OCI-LY1 (cell line): Measurements from ENCODE around the gene PBOV1.

Experiments used
- EZH2 ChIP-seq: fragments of 200-600 bp; sonication (generic), shearing (Covaris generic); IDR thresholded peaks from 2 replicates; pipeline ENCODE4 v1.8.0; 2017; ENCODE audit warnings: borderline replicate concordance, mixed run types, mild to moderate bottlenecking, antibody characterized with exemption, low read length, moderate library complexity, mixed read lengths
- TF ChIP-seq, protein P1 (sequence below): fragments of 200-600 bp; sonication (generic), shearing (Covaris generic); IDR thresholded peaks from 2 replicates; pipeline ENCODE4 v1.5.1; 2017; ENCODE audit warnings: mild to moderate bottlenecking, antibody characterized with exemption, low read length, moderate library complexity, mixed read lengths

DNA sequence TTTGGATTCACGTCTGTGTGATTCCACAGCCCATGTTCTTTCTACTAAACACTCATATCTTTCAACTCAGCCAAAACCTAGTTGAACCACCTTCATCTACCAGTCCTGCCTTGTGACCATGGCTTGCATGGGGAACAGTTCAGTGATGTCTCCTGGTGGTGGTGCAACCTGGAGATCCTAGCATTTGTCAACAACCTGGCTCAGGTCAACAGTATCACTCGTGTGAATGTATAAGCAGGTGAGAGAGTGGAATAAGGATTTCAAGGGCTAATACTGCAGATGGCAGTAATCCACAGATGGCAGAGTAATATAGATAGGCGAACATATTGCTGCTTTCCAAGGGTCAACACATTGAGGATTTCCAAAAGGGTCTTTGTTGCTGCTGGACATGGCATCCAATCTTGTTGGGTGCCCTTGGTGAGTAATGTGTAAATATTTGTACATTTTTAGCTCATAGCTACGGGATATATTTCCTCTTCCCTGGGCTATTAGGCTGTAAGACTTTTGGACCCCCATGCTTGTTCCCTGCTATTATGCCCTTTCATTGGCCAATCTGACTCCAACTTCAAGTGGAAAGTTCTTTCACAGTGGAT lies 13.4 kb downstream of the PBOV1 start:
- TF ChIP-seq, protein P1, sequence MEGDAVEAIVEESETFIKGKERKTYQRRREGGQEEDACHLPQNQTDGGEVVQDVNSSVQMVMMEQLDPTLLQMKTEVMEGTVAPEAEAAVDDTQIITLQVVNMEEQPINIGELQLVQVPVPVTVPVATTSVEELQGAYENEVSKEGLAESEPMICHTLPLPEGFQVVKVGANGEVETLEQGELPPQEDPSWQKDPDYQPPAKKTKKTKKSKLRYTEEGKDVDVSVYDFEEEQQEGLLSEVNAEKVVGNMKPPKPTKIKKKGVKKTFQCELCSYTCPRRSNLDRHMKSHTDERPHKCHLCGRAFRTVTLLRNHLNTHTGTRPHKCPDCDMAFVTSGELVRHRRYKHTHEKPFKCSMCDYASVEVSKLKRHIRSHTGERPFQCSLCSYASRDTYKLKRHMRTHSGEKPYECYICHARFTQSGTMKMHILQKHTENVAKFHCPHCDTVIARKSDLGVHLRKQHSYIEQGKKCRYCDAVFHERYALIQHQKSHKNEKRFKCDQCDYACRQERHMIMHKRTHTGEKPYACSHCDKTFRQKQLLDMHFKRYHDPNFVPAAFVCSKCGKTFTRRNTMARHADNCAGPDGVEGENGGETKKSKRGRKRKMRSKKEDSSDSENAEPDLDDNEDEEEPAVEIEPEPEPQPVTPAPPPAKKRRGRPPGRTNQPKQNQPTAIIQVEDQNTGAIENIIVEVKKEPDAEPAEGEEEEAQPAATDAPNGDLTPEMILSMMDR = no peak
- TF ChIP-seq EZH2 = no peak
